HG02759 (cell line): ENCODE data around the gene LRRN3.
A peak's percentile ranks its signal among the peaks of the same experiment; 100 is the strongest.
"Not testable (repeated sequence)": the region's sequence is repeated elsewhere in the genome, so short reads cannot be mapped to it uniquely, and the experiment has no call there.

ENCODE experiments used
- ATAC-seq: cut with Tn5 transposase; IDR thresholded peaks from one replicate; pipeline ENCODE4 v1.9.1; 2021; ENCODE audit warnings: mild to moderate bottlenecking, moderate library complexity; ENCODE audit not compliant: unreplicated experiment

Gene LRRN3

DNA sequence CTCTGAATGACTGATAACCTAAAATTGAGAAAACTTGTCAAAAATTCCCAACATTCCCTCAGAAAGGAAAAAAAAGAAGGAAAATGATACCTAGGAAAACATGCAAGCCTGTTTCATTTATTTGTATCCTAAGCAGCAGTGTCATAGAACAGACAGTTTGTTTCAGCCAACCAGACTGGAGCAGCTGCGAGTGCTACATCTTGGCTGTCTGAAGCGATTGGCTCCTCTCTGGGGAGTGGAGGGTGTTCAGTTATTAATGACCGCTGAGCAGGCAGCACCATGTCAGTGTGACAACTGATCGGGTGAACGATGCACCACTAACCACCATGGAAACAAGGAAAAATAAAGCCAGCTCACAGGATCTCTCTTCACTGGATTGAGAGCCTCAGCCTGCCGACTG, at the start of gene LRRN3:
TSS of gene LRRN3 (plus strand) at position 282 of the 400 bp plus-strand sequence. CDS start 31,646 bp downstream, outside the sequence.
- ATAC-seq = no peak

DNA sequence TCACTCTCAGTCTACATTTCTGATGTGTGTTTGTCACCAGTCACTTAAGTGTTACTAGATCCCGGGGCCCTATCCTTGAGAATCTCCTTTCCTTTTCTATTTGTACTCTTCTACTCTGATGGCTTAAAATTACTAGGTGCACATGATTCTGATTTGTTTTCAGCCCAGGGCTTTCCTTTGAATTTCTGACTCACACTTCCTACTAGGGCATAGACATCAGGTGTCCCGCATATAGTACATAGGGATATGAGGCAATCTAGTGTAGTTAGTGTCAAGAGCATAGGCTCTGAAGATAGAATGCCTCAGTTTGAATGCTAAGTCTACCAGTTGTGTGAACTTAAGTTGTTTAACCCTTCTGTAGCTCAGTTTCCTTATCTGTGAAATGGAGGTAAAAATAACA, 49.4 kb upstream of the LRRN3 start:
- no peak for ATAC-seq

GRCh38 chr7:111042842-111043241, 48.1 kb upstream of the LRRN3 start:
- no peak for ATAC-seq

DNA sequence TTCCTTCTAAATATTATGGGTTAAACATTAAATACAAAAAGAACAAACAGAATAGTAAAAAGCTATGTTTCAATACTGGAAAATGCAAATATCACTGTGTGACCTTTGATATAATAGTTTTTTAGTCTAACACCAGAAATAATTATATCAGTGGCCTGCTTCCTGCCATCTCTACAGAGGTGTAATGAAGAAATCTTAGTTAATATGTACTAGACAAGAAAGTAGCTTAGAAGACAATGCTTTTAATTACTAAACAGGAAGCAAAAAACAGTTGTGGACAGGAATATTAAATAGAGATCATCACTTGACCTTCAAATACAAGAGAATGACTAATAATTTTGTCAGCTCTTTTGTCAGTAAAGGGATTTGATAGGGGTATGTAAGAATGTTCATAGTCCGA, 47.4 kb upstream of the LRRN3 start:
- peak; percentile 89 for ATAC-seq

GRCh38 chr7:111045449-111045848, 45.5 kb upstream of the LRRN3 start:
- ATAC-seq = no peak

DNA sequence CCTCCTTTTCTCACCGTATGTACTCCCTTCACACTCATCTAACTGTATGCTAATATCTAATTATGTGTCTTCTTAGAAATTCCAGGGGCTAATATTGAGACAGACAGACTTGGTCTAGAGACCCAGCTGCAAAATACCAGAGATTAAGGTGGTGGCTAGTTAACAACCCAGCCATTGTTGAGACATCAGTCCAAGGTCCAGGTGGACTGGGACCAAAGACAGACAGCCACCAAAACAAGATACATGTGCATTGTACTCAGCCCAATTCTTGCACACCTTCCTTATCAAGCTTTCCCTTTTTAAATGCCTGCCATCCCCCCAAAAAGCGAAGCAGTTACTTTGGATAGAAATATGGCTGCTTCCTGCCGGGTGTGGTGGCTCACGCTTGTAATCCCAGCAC, 43.3 kb upstream of the LRRN3 start:
- ATAC-seq = no peak

GRCh38 chr7:111049971-111050680, 40.8 kb upstream of the LRRN3 start:
- no peak for ATAC-seq

- no peak for ATAC-seq
These were observed 40.0 kb upstream of the LRRN3 start for GRCh38 chr7:111050875-111051416.

GRCh38 chr7:111051832-111052231, 39.1 kb upstream of the LRRN3 start:
- no peak for ATAC-seq

DNA sequence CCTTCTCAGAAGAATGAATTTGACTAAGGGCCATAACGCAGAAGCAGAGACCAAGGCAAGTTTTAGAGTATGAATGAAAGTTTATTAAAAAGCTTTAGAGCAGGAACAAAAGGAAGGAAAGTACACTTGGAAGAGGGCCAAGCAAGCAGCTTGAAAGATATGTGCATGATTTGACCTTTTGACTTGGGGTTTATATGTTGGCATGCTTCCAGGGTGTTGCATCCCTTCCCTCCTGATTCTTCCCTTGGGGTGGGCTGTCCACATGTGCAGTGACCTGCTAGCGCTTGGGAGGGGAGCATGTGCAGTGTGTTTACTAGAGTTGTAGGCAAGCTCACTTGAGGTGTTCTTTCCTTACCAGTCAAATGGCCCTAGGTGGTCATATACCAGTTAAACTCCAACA, 37.9 kb upstream of the LRRN3 start:
- ATAC-seq = no peak

DNA sequence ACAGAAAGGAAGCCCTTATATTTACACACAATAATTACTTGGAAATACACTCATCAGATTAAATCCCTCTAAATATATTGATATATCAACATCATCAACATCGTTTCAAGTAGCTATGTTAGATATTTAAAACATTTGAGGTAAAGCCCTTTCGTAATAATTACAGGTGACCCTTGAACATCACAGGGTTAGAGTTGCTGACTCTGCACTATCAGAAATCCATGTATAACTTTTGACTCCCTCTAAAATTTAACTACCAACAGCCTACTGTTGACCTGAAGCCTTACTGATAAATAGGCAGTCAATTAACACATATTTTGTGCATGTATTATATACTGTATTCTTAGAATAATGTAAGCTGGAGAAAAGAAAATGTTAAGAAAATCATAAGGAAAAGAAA, 34.6 kb upstream of the LRRN3 start:
- no peak for ATAC-seq

DNA sequence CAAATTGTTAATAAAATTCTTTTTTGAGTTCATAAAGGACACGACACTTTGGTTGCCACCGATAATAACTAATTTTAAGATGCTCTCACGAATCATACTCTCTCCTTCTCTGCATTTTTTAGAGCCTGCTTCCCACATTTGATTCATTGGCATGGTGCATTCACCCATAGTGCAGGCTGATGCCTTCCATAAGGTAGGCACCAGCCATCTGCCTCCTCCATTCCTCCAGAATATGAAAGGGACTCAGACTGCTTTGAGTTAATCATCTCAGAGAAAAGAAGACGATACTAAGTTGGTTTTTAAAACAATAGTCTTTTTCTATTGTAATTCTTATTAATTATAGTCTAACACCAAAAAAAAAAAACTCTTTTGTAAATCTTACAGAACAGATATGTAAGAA, 33.9 kb upstream of the LRRN3 start:
- no peak for ATAC-seq

DNA sequence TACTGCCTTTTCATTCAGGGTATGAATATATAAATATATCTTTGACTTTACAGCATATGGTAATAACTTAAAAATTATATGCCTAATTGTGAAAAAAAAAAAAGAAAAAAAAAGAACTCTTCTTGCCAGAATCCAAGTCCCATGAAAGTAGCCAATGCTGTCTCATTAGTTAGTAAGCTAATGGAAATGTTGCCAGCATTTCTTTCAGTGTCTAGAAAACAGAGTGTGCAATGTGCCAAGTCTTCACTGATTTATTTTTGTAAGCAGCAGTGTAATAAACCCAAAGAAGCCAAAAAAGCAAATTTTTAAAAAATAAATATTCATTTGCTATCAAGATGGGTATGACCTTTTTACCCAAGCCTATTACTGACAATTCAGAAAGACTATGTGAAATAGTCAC, 31.1 kb upstream of the LRRN3 start:
- ATAC-seq = no peak

DNA sequence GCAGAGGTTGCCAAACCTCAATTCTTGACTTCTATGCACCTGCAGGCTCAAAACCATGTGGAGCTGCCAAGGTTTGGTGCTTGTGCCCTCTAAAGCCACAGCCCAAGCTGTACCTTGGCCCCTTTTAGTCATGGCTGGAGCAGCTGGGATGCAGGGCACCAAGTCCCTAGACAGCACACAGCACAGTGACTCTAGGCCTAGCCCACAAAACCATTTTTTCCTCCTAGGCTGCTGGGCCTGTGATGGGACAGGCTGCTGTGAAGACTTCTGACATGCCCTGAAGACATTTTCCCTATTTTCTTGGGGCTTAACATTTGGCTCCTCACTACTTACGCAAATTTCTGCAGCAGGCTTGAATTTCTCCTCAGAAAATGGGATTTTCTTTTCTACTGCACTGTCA, 27.8 kb upstream of the LRRN3 start:
- no peak for ATAC-seq

DNA sequence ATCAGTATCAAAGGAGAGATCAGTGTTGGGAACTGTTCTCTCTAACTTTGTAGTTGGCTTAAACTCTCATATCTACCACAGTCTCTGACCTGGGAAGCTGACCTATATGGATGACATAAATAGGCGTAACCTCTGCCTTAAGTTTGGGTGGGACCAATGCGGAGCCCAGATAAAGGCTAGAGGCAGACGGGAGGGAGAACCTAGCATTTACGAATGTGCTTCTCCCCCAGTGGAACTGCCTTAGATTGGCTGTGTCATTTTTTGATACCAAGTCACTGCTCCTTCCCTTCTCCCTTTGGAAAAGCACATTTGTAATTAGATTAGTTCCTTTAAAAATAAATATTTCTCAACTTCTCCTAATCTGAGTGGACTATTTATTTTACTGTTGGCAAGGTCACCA, 23.7 kb upstream of the LRRN3 start:
- ATAC-seq = no peak

DNA sequence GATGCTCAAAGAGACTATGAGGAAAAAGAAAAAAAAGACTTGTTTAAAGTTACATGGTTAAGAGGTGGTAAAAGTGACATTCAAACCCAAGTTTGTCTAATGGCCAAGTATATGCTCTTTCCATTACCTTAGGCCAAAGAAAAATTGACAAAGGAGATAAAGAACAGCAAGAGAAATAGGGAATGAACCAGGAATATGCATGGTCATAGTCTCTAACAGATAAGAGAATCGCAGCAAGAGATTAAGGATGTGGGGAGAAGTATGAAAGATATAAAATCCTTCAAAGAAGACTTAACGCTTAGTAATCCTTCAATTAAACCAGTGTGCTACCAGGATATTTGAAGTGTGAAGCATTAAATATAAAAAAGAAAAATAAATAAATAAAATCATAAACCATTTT, 23.2 kb upstream of the LRRN3 start:
- no peak for ATAC-seq

DNA sequence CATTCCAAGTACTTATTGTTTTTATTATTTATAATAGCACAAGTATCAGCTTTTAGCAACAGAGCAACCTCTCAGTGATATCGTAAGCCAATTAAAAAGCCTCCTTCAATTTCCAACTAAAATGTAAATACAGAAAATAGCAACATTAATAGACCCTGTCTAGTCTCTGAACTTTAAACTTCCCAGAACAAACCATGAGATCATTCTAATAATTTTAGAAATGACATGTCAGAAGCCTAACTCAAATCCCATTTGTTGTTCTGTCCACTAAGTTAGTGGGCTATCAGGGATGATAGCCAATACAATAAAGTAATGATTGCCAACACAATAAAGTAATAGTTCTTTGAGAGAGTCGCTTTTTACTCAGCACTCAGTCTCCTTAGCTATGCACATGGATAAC, 22.3 kb upstream of the LRRN3 start:
- no peak for ATAC-seq

DNA sequence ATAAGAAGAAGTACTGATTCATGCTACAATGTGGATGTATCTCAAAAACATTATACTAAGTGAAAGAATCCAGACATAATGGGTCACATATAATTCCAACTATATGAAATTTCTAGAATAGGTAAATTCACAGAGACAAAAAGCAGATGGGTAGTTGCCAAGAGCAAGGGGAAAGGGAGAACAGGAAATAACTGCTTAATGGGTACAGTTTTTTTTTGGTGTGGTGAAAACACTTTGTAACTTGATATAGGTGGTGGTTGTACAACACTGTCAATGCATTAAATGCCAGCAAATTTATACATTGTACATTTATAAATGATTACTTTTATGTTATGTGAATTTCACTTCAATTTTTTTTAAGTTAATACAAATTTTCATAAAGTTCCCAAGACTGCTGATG, 19.4 kb upstream of the LRRN3 start:
- ATAC-seq = no peak

- not testable (repeated sequence) for ATAC-seq
These were observed 18.3 kb upstream of the LRRN3 start for GRCh38 chr7:111072658-111073057.

GRCh38 chr7:111074071-111074747, 16.7 kb upstream of the LRRN3 start:
- peak; percentile 57 for ATAC-seq

DNA sequence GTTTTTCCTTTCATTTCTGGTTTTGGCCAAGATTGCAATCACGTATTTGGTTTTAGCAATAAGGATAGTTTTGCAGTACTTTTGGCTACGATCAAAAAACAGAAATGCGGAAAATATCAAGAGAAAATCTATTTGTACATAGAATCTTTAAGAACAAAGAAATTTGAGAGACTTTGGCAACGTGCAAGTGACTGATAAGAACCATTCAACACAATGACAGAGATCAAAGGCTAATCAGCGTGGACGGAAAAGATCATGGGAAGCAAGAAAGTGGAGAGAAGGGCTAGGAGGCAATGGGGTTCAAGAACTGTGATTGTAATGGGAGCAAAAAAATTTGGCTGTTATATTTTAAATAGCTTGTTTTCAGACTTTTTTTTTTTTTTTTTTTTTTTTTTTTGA, 16.2 kb upstream of the LRRN3 start:
- ATAC-seq = no peak

DNA sequence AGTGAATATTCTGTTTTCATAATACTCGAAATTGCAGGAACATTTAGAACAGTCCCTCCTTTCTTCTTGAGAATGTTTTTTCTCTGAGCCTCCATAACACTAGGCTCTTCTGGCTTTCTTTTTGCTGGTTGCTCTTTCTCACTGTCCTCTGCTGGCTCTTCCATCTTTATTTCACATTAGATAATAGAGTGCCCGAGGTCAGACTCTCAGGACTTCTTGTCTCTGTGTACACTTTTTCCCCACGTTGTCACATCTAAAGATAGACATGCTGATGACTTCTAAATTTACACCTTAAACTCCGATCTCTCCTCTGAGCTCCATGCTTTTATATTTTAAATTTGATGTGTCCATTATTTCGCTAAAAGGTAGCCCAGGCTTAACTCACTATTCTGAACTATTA, 15.4 kb upstream of the LRRN3 start:
- no peak for ATAC-seq
